Activated T-cell treated with anti-CD3 and anti-CD28 coated beads for 1 hour (primary cell): ENCODE data around the gene COPA.

Experiments used
- DNase-seq: peaks from one replicate; pipeline ENCODE4 v3.0.0-alpha.2; 2020; ENCODE audit warnings: low read depth

COPA gene

DNA sequence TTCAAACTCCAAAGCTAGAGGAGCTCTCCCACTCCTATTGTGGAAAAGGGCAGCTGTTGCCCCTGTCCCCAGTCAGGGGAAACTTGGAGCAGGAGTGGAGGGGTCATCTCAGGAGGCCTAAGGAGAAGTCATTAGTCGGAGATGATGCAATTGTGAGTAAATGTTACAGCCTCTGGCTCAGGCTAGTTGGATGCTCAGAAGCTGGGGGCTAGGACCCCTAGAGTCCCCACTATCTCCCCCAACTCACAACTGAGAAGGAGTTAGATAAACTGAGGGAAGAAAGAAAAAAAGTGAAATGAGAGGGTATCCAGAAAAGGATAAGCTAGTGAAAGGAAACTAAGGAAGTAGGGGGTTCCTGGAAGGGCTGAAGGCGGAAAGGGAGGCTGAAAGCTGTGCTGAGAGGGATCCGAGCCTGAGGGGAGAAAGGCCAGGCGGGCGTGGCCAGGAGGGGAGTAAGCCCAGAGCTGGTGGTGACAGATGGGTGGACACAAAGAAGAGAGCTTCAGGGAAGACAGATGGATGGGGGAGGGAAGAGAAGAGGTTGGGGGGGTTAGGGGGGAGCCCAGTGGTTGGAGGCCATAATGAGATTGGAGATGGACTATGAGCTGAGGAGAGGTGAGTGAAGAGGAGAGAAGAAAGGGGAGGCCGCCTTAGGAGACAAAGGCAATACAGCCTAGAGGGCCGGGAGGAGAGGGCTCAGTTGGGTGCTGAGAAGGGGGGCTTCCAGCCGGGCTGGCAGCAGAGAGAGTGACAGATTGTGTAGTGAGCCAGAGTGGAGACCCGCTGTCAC lies 19.3 kb upstream of the COPA start:
- no peak for DNase-seq

DNA sequence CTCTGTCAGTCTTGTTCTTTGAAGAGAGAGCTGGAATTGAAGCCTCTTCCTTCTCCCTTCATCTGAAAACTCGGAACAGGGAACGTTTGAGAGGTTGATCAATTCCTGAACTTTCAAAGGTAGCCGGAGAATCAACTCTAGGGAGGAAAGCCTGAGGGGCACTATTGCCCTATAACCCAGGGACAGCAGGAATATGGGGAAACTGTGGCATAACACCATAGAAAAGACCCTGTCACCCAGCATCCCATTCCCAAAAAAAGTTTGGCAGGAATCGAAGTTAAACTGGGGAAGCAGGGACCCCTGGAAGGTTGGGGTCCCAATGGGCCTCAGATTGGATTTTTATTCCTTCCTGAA lies 18.7 kb upstream of the COPA start:
- DNase-seq: no peak

DNA sequence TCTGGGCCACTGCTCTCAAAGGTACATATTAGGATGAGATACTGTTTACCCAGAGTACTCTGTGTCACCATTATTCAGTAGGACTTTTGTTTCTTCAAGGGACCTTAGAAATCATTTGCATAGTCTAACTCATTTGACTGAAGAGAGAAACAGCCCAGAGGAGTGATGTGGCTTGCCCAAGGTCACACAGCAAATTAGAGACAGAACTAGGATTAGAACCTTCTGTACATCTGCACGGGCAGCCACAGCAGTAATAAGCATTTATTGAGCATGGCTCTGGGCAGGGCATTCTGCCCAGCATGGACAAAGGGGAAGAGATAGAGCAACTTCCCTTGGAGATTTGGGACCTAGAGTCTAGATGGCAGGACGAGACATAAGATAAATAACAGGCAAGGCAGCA lies 18.1 kb upstream of the COPA start:
- no peak for DNase-seq

DNA sequence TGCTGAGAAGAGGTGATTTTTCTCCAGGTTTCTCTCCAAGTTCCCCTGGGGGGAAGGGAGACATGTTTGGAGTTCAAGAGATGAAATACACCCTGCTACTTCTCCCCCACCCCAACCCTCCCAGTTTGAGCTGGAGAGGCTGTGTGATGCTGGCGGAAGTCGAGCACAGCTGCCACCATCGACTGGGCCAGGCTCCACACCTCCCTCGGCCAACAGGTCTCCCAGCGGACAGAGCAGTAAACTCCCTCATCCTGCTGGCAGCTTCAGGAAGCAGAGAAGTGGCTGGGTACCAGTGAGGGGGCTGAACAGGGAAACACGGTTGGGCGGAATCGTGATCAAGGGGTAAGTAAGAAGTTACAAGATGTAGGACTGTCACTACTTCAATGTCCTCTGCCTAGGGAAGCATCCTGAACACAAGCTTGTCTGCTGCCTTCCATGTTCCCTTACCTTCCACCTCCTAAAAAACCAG lies 17.2 kb upstream of the COPA start:
- no peak for DNase-seq

DNA sequence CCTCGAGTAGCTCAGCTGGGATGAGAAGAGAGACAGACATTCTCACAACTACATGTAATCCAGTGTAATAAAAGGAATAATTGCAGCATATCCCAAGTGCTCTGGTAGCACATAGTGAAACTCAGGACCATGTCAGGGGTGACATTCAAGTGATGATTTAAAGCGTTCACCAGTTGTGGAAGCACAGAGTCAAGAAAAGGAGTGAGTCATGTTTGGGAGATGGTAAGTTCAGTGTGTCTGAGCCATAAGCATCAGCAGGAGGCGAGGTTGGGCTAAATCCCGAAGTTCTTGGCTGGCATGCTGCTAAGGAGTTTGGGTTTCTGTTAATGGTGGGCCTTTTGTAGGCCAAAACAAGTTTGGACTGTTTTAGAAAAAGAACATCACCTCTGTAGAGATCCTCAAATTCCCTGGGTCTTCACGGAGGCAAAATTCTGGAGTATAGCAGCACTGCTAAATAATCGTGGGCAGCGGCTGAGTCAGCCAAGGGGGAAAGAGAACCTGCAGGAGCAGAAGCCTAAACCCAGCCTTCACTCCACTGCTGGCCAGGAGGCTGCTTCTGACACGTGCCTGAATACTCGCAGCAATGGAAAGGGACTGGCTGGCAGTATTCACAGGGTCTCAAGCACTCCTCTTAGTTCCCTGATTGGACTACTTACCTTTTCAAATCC lies 16.6 kb upstream of the COPA start:
- DNase-seq: no peak

DNA sequence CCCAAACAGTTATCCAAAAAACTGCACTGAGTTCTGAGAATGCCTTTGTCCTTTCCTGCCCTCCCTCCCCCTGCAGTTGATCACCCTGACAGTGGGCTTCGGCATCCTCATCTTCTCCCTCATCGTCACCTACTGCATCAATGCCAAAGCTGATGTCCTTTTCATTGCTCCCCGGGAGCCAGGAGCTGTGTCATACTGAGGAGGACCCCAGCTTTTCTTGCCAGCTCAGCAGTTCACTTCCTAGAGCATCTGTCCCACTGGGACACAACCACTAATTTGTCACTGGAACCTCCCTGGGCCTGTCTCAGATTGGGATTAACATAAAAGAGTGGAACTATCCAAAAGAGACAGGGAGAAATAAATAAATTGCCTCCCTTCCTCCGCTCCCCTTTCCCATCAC lies 15.0 kb upstream of the COPA start:
- no peak for DNase-seq

DNA sequence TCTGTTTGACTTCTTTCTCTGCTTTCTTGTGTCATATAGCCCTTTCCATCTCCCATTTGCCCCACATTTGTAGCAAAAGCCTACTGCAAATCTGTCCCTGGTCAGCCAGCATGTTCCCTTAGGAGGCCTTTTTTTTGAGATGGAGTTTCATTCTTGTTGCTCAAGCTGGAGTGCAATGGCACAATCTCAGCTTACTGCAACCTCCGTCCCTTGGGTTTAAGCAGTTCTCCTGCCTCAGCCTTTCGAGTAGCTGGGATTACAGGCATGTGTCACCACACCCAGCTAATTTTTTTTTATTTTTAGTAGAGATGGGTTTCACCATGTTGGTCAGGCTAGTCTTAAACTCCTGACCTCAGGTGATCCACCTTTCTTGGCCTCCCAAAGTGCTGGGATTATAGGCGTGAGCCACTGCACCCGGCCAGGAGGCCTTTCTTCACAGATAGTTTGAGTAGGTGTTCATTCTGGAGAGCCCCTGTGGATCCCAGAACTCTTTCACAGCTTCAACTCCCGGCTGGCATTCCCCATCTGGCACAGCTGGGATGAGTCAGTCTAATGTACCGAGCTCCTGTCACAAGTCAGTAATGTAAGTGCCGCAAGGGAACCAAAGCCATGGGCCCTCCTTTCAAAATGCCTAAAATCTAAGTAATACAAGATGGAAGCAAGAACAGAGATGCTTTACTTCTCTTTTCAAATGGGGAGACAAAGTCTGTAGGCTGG lies 14.4 kb upstream of the COPA start:
- no peak for DNase-seq

DNA sequence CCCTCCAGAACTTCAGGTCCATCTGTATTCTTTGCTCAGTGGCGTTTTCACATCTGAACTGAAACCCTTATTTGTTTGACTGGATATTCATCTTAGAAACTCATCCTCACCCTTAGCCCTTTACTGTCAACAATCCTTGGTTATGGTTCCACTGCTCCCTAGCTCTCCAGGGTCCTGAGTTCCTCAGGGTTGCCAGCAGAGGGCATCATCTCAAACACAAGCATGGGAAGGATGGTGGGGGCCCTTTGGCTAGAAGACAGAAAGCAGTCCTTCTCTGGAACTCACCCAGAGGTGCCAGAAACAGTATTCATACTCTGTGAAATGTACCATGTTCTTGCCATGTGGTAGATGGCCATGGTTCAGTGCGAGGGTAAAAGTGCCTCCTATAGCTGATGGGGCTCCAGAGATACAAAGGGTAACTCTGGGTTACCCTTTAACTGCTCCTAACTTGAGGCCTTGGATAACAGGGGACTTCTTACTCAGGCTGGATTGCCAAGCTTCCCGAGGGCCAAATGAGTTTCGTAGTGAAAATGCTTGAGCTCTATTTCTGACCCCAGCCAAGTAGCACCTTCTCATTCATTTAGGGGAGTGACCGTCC lies 11.4 kb upstream of the COPA start:
- DNase-seq: no peak

DNA sequence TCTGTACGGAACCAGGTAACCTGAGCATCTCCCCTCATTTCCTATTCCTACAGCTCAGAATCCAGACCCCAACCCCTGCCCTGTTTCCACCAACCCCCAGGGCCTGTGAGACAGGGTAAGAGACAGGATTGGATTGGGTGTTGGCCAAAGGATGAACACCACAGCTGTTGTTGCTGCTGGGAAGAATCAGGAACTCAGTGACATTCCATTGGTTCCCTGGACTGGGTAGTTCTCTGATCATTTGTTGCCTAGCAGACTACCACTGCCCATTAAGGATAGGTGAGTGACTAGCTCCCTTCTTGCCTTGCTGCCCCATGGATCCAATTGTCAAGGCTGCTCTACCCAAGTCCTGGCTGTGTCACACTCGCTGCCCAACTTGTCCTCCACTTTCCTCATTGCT lies 10.2 kb upstream of the COPA start:
- no peak for DNase-seq

DNA sequence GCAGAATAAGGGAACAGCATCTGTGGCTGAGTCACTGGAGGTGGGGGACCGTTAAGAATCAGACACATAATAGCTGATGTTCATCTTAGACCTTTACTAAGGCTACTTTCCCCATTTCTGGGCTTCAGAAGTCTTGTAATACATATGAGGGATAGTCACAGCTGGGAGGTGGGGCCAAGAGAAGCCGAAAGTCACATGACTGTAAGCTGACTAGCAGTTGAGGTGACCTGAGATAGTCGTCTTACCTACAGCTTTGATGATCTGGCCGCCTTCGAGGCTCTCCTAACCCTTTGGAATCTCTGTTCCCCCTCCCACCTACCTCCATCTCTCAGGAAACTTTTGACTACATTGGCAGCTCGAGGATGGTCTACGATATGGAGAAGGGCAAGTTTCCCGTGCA lies 9.5 kb upstream of the COPA start:
- DNase-seq: no peak

DNA sequence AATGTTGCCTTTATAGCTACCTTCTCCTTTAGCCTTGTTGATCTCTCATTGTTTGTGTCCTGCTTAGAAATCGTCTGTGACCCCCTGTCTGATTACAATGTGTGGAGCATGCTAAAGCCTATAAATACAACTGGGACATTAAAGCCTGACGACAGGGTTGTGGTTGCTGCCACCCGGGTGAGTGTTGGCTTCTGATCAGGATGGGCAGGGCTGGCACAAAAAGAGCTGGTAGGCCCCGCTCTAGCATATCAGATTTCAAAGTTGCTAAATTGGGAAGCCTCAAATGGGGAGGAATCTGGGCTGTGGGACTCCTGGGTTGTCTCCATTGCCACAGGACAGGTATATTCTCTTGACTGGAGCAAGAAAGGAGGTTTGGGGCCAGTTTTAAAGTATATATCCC lies 8.6 kb upstream of the COPA start:
- DNase-seq: no peak

DNA sequence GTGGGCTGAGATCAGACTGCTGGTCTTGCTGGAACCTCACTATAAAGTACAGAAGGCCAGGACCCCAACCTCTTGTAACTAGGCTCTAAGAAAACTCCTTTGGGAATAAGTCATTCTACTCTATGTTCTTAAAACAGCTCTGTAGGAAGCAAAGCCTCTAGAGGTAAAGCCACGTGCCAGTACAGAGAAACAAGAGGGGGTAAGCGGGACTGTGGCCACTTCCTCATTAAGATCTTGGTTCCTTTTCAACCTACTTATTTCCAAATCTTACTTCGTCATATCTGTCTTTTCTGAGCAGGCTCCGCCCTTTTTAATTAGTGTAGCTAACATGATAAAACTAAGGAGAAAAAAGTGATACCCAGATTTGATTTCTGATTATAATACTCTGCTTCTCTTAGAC lies 3.9 kb upstream of the COPA start:
- no peak for DNase-seq

DNA sequence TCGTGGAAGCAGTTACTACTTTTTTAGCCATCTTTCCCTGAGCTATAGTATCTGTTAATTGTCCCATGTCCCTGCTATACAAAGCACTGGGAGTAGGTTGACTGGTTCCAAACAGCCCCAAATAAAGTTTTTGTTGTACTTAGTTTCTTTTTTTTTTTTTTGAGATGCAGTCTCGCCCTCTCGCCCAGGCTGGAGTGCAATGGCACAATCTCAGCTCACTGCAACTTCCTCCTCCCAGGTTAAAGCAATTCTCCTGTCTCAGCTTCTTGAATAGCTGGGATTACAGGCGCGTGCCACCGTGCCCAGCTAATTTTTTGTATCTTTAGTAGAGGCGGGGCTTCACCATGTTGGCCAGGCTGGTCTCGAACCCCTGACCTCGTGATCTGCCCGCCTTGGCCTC lies 3.4 kb upstream of the COPA start:
- no peak for DNase-seq

DNA sequence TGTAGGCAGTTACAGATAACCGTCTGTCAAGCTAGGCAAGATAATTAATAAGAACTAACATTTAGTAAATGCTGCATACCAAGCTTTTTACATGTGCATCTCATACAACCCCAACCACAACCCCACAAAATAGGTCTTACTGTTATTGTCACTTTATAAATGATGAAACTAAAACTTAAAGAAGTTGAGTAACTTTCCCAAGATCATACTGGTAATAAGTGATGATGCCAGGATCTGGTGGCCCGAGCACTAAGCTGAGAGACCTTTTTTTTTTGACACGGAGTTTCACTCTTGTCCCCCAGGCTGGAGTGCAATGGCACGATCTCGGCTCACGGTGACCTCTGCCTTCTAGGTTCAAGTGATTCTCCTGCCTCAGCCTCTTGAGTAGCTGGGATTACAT lies 1.9 kb upstream of the COPA start:
- no peak for DNase-seq

DNA sequence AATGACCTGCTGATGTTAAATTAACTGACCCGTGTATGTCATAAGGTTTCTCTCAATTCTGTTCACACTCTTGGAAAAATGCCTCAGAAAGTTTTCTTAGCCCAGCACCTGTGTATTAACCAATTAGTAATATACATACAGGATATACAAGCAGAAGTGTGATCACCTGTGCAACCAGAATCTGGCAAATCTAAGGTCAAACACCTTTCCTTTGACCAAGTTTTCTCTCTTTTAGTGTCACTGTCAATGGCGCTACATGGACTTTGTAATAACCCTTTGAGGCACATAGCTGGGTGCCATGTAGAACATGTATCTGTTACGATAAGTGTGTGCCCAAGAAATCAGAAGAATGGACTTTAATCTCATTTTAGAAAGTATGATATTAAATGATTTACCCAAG lies 1.2 kb upstream of the COPA start:
- DNase-seq: no peak

DNA sequence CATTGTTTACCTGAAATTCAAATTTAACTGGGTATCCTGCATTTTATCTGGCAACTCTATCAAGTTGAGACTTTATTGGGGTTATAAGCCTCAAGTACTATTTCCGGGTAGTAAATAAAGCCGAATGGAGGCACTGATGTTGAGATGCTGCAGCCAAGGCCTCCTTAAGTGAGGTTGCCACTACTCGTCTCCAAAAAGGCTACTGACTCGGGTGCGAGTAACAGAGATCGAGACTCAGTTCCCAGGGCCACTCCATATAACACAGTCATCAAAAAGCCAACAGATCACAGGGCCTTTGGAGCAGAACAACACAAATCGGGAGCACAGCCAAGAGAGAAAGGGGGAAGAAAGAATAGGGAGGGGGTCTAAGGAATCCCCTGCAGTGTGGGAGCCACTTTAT lies 524 bp downstream of the COPA start:
- no peak for DNase-seq

DNA sequence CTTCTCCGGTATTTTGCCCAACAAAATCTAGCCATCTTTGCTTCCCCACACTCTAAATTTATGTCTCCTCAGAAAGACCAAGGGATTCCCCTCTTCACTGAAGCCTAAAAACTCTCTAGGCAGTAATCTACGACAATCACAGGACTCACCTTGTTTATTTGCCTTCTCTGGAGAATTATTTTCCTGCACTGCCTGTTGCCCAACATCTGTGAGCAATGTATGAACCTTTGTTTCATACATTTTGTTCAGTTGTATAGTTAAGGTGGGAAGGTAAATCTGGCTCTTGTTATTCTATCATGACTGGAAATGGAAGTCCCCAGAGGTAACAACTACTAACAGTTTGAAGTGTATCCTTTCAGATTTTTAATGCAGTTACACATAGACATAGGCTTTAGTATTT lies 2.2 kb downstream of the COPA start:
- no peak for DNase-seq

DNA sequence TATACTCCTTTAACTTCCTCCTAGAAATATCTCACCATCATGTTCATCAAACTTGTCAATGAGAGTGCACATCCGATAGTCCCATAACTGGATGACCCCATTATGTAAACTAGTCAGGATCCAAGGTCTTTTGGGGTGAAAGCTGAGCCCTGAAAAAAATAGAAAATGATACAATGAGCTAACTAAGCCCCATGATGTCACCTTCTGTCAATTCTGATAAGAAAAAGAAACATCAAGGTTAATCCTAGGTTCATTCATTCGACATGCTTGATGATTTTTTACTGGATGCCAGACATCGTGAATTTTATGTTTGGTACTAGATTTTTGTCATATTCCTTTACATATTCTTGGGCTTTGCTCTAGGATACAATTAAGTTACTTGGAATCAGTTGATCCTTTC lies 2.9 kb downstream of the COPA start:
- no peak for DNase-seq

DNA sequence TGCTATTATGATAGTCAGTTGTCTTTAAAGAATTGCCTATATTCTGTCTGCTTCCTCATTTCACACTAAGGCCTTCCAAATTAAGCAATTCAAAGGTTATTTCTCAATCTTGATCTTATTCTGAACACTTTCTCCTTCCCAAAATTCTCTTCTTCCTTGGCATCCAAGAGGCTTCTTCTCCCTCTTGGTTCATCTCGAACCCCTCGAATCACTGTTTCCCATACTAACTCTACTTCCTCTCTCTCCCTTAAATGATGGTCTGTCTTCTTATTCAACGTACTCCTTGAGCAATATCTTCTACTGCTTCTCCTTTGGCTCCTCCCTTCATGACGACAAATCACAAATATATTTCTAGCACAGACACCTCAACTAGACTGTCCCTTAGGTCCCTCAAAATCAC lies 4.5 kb downstream of the COPA start:
- no peak for DNase-seq

DNA sequence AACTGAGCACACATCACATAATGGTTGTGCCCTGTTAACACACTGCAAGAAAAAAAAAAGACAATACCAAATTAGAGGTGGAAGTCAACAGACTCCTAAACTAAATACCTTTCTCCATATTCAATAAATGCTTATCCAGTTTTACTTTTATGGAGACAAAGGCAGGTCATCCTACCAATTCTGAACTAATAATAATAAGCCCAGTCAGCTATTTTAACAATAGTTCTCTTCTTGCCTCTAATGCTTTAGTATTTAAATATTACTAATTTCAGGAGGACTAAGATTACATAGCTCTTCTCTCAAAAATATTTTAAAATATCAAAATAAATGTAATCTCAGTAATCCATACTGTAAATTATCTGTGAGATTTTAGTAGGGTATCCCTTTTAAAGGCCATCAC lies 10.5 kb downstream of the COPA start:
- no peak for DNase-seq

DNA sequence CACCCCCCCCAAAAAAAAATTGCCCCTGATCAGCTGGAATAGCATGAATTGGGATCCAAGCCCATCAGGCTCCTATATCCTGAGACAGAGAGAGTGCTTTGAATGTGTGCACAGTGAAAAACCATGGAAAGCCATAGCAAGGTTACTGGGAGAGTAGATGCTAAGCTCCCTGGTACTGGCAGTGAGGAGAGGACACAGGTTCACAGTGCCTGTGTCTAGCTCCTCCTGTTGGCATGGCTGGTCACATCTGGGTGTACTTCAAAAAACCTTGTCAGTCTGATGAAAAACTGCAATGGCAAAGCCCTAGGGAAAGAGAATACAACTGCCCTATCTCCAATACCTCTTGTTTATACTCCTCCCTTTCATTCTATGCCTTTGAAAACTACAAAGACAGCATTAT lies 12.9 kb downstream of the COPA start:
- DNase-seq: no peak

DNA sequence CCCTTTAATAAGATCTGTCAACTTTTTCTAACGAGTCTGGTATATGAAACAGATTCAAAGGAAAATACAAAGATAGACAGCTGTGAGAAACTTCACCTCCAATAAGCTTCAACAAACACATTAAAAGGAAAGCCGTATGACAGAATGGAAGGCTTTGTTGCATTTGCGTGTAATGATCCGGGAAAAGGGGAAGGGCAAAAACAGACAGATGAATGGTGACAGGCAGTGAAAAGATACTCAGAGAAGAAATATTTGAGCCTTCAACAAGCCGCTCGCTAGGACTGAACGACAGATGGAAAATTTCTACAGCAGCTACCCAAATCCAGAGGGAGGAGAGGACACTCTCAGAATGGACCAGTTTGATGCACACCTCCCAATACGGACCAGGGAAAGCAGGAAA lies 14.9 kb downstream of the COPA start:
- no peak for DNase-seq

DNA sequence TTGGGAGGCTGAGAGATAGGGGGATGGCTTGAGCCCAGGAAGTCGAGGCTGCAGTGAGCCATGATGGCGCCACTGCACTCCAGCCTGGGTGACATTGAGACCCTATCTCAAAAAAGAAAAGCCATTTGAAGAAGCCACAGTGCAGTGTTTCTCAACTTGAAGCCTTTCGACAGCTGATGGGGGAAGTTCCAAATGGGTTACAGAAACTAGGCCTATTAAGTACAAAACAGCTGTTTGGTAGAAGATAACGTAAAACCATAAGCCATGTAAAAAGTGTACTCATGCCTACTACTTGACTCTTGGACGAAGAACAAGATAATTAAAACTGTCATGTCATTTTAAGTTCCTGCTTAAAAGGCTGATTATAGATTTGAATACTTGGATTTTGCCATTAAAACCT lies 16.6 kb downstream of the COPA start:
- DNase-seq: no peak
